ENCODE results near the gene MICU1. TPM values are rescaled to one million over a fixed set of nuclear protein-coding genes. Genes with fewer than 3 reads are reported as not detected.

The MICU1 gene
- total RNA-seq, 4 donors from 2014 or later: 14.6 to 22.2 (median 20.1) TPM

GRCh38 chr10:72615970-72616369 lies 9.9 kb downstream of the MICU1 start:
- WGBS, 2 donors: 54 to 58% methylated on average over 3 of the region's 3 CpGs
- Histone ChIP-seq H3K27me3 (no peaks in the 10 kb centered on the region), H3K9me3 (no peaks in the 10 kb centered on the region), H3K4me3 (no peak overlapping the region), H3K27ac (no peak overlapping the region), H3K36me3 (no peaks in the 10 kb centered on the region), H3K4me1 (peaks cover 0 to 18% (median 6%) of the 10 kb centered on the region in 3 donors)
- DNase-seq: no peak
- intact Hi-C loops (cut with DNase I): no loop called here
- TF ChIP-seq POLR2A (IDR thresholded peaks at IDR 0.05) (no peak), CTCF (IDR thresholded peaks at IDR 0.05) (no peak)

- Histone ChIP-seq H3K36me3 (no peaks in the 10 kb centered on the region), H3K9me3 (no peaks in the 10 kb centered on the region), H3K27me3 (no peaks in the 10 kb centered on the region), H3K4me3 (peak overlapping the region in 1 of 4 donors; percentile 14), H3K4me1 (peaks cover 0 to 18% (median 6%) of the 10 kb centered on the region in 3 donors), H3K27ac (peak overlapping the region in 1 of 4 donors; percentile 2)
- DNase-seq: no peak
- no peak for TF ChIP-seq POLR2A (IDR thresholded peaks at IDR 0.05)
- no peak for TF ChIP-seq CTCF (IDR thresholded peaks at IDR 0.05)
- WGBS, 2 donors: 32 to 34% methylated on average over 3 of the region's 3 CpGs
- intact Hi-C loops (cut with DNase I): no loop called here
Observed at GRCh38 chr10:72612203-72612826, 13.6 kb downstream of the MICU1 start.

GRCh38 chr10:72611783-72612182 lies 14.1 kb downstream of the MICU1 start:
- no peaks in the 10 kb centered on the region for H3K9me3 ChIP-seq
- H3K36me3 ChIP-seq: no peaks in the 10 kb centered on the region
- TF ChIP-seq CTCF (IDR thresholded peaks at IDR 0.05) (no peak), POLR2A (IDR thresholded peaks at IDR 0.05) (no peak)
- H3K27ac ChIP-seq: peak overlapping the region in 1 of 4 donors; percentile 2
- H3K4me1 ChIP-seq: peaks cover 0 to 18% (median 6%) of the 10 kb centered on the region in 3 donors
- no peaks in the 10 kb centered on the region for H3K27me3 ChIP-seq
- intact Hi-C loops (cut with DNase I): no loop called here
- peak overlapping the region in 1 of 4 donors; percentile 14 for H3K4me3 ChIP-seq
- 58 to 61% methylated on average over 5 of the region's 5 CpGs for WGBS, 2 donors
- no peak for DNase-seq

GRCh38 chr10:72610466-72610865 lies 15.4 kb downstream of the MICU1 start:
- Histone ChIP-seq H3K36me3 (no peaks in the 10 kb centered on the region), H3K4me1 (peaks cover 0 to 18% (median 6%) of the 10 kb centered on the region in 3 donors), H3K4me3 (no peak overlapping the region), H3K27me3 (no peaks in the 10 kb centered on the region), H3K27ac (no peak overlapping the region), H3K9me3 (no peaks in the 10 kb centered on the region)
- TF ChIP-seq POLR2A (IDR thresholded peaks at IDR 0.05) (no peak), CTCF (IDR thresholded peaks at IDR 0.05) (no peak)
- 43 to 91% methylated on average over 1 of the region's 1 CpG for WGBS, 2 donors
- no peak for DNase-seq
- intact Hi-C loops (cut with DNase I): no loop called here

GRCh38 chr10:72605122-72605521 lies 20.8 kb downstream of the MICU1 start:
- 48 to 91% methylated on average over 3 of the region's 3 CpGs for WGBS, 2 donors
- intact Hi-C loops (cut with DNase I): no loop called here
- Histone ChIP-seq H3K4me1 (peaks cover 0 to 9% (median 0%) of the 10 kb centered on the region in 3 donors), H3K27ac (no peak overlapping the region), H3K9me3 (no peaks in the 10 kb centered on the region), H3K27me3 (no peaks in the 10 kb centered on the region), H3K4me3 (no peak overlapping the region), H3K36me3 (no peaks in the 10 kb centered on the region)
- TF ChIP-seq CTCF (IDR thresholded peaks at IDR 0.05) (no peak), POLR2A (IDR thresholded peaks at IDR 0.05) (no peak)
- DNase-seq: no peak
